Spinal cord (tissue), 10 donors: ENCODE measurements around the gene MYL2. TPM values are rescaled to one million over a fixed set of nuclear protein-coding genes. Genes with fewer than 3 reads are reported as not detected.
A peak's percentile ranks its signal among the peaks of the same experiment; 100 is the strongest.

Source experiments
- DNase-seq, 6 donors: peaks; one replicate each; pipeline versions ENCODE4 v3.0.0 to v3.0.0-alpha.2; 2013 to 2015; ENCODE audit warnings: low spot score in 6 of 6, low read depth in 4 of 6
- H3K27ac ChIP-seq: one replicate; pipeline ENCODE4 v1.5.1; 2013; ENCODE audit warnings: low read depth, low read length, control low read depth
- H3K27me3 ChIP-seq: one replicate; pipeline ENCODE4 v1.6.1; 2013; ENCODE audit warnings: low read length; ENCODE audit not compliant: control insufficient read depth, insufficient read depth
- H3K36me3 ChIP-seq: one replicate; pipeline ENCODE4 v1.6.1; 2013; ENCODE audit warnings: low read length; ENCODE audit not compliant: control insufficient read depth, insufficient read depth
- H3K4me1 ChIP-seq: one replicate; pipeline ENCODE4 v1.6.1; 2013; ENCODE audit warnings: low read length; ENCODE audit not compliant: control insufficient read depth, insufficient read depth
- H3K4me3 ChIP-seq: one replicate; pipeline ENCODE4 v1.5.1; 2013; ENCODE audit warnings: low read depth, low read length, control low read depth
- H3K9me3 ChIP-seq: one replicate; pipeline ENCODE4 v1.6.1; 2013; ENCODE audit warnings: low read length; ENCODE audit not compliant: control insufficient read depth, insufficient read depth
- whole genome bisulfite sequencing: methylation state at CpG from one replicate; pipeline ENCODE4 v1.1.5; 2013; ENCODE audit warnings: missing lambda C conversion rate; ENCODE audit not compliant: insufficient coverage; 5-methylcytosine and 5-hydroxymethylcytosine counted together
- polyA plus RNA-seq, 2 donors: library from polyadenylated mRNA; unstranded; fragments of 120-200 nt; gene quantifications; one replicate each; pipeline ENCODE4 v1.2.1, GENCODE V29; 2013; ENCODE audit not compliant: insufficient read length in 2 of 2
- total RNA-seq, 2 donors: library from RNA; depleted of rRNA in 1 of 2; stranded (reverse); fragments of 120-200 nt in 1 of 2; fragments of >200 nt in 1 of 2; gene quantifications; one replicate each; pipeline versions ENCODE4 v1.2.3 to v1.2.4, GENCODE V29; 2013 to 2014
- donor health status: healthy.

Gene MYL2
- total and polyA plus RNA-seq, 4 donors: 2.0 TPM; not detected in 3

- peak in 2 of 6 donors; percentile 30 to 63 for DNase-seq
- Histone ChIP-seq H3K4me1 (peaks cover 9% of the 10 kb centered on the region), H3K9me3 (no peaks in the 10 kb centered on the region), H3K4me3 (no peak overlapping the region), H3K36me3 (no peaks in the 10 kb centered on the region), H3K27me3 (peaks cover 4% of the 10 kb centered on the region), H3K27ac (no peak overlapping the region)
- WGBS: 37% methylated on average over 7 of the region's 11 CpGs
These were observed 11.7 kb upstream of the MYL2 start for GRCh38 chr12:110932046-110932445.

- no peak overlapping the region for H3K27ac ChIP-seq
- no peaks in the 10 kb centered on the region for H3K36me3 ChIP-seq
- H3K4me1 ChIP-seq: peaks cover 5% of the 10 kb centered on the region
- no peak overlapping the region for H3K4me3 ChIP-seq
- no peaks in the 10 kb centered on the region for H3K9me3 ChIP-seq
- H3K27me3 ChIP-seq: no peaks in the 10 kb centered on the region
- WGBS: 29% methylated on average over 16 of the region's 16 CpGs
- peak in 2 of 6 donors; percentile 12 to 46 for DNase-seq
These were observed 10.9 kb upstream of the MYL2 start for GRCh38 chr12:110931315-110931728.

GRCh38 chr12:110930348-110931314 lies 10.3 kb upstream of the MYL2 start:
- no peak for DNase-seq
- no peak overlapping the region for H3K27ac ChIP-seq
- no peaks in the 10 kb centered on the region for H3K36me3 ChIP-seq
- no peak overlapping the region for H3K4me3 ChIP-seq
- no peaks in the 10 kb centered on the region for H3K9me3 ChIP-seq
- peaks cover 5% of the 10 kb centered on the region for H3K4me1 ChIP-seq
- 81% methylated on average over 18 of the region's 21 CpGs for WGBS
- H3K27me3 ChIP-seq: no peaks in the 10 kb centered on the region

- no peak overlapping the region for H3K4me3 ChIP-seq
- H3K4me1 ChIP-seq: peaks cover 5% of the 10 kb centered on the region
- H3K27me3 ChIP-seq: no peaks in the 10 kb centered on the region
- DNase-seq: no peak
- H3K27ac ChIP-seq: no peak overlapping the region
- H3K9me3 ChIP-seq: no peaks in the 10 kb centered on the region
- no CpG with 5 or more reads among the region's 1 CpG for WGBS
- H3K36me3 ChIP-seq: no peaks in the 10 kb centered on the region
These were observed 9.4 kb upstream of the MYL2 start for GRCh38 chr12:110929818-110930217.

GRCh38 chr12:110928700-110929099 lies 8.3 kb upstream of the MYL2 start:
- Histone ChIP-seq H3K4me3 (no peak overlapping the region), H3K4me1 (peaks cover 5% of the 10 kb centered on the region), H3K9me3 (no peaks in the 10 kb centered on the region), H3K27me3 (no peaks in the 10 kb centered on the region), H3K36me3 (no peaks in the 10 kb centered on the region), H3K27ac (no peak overlapping the region)
- DNase-seq: no peak
- WGBS: 65% methylated on average over 7 of the region's 7 CpGs

GRCh38 chr12:110927546-110927945 lies 7.2 kb upstream of the MYL2 start:
- no peak for DNase-seq
- Histone ChIP-seq H3K27ac (no peak overlapping the region), H3K4me3 (no peak overlapping the region), H3K9me3 (no peaks in the 10 kb centered on the region), H3K4me1 (peaks cover 5% of the 10 kb centered on the region), H3K36me3 (no peaks in the 10 kb centered on the region), H3K27me3 (no peaks in the 10 kb centered on the region)
- 77% methylated on average over 5 of the region's 6 CpGs for WGBS

GRCh38 chr12:110923692-110924334 lies 3.4 kb upstream of the MYL2 start:
- WGBS: 88% methylated on average over 8 of the region's 9 CpGs

GRCh38 chr12:110923192-110923591 lies 2.8 kb upstream of the MYL2 start:
- no peaks in the 10 kb centered on the region for H3K36me3 ChIP-seq
- WGBS: 90% methylated on average over 2 of the region's 4 CpGs
- H3K27me3 ChIP-seq: no peaks in the 10 kb centered on the region
- H3K4me3 ChIP-seq: no peak overlapping the region
- no peak overlapping the region for H3K27ac ChIP-seq
- H3K4me1 ChIP-seq: no peaks in the 10 kb centered on the region
- DNase-seq: no peak
- no peaks in the 10 kb centered on the region for H3K9me3 ChIP-seq

More at GRCh38 chr12:110923692-110924334, 3.4 kb upstream of the MYL2 start:
- Histone ChIP-seq H3K27ac (no peak overlapping the region), H3K9me3 (no peaks in the 10 kb centered on the region), H3K27me3 (no peaks in the 10 kb centered on the region), H3K4me1 (no peaks in the 10 kb centered on the region), H3K36me3 (no peaks in the 10 kb centered on the region), H3K4me3 (no peak overlapping the region)
- no peak for DNase-seq

- 83% methylated on average over 4 of the region's 7 CpGs for WGBS
- H3K27ac ChIP-seq: no peak overlapping the region
- no peak for DNase-seq
These were observed 2.3 kb upstream of the MYL2 start for GRCh38 chr12:110922652-110923051.

More at GRCh38 chr12:110922652-110923051, 2.3 kb upstream of the MYL2 start:
- no peaks in the 10 kb centered on the region for H3K27me3 ChIP-seq
- no peak overlapping the region for H3K4me3 ChIP-seq
- H3K4me1 ChIP-seq: no peaks in the 10 kb centered on the region
- no peaks in the 10 kb centered on the region for H3K9me3 ChIP-seq
- H3K36me3 ChIP-seq: no peaks in the 10 kb centered on the region
